GM04504 (cell line): ENCODE results near the gene STOML2.
"Not testable (repeated sequence)": the region's sequence is repeated elsewhere in the genome, so short reads cannot be mapped to it uniquely, and the experiment has no call there.

ENCODE experiments used
- DNase-seq: peaks from one replicate; pipeline ENCODE4 v3.0.0-alpha.2; 2012; ENCODE audit warnings: low read depth

The STOML2 gene, protein sequence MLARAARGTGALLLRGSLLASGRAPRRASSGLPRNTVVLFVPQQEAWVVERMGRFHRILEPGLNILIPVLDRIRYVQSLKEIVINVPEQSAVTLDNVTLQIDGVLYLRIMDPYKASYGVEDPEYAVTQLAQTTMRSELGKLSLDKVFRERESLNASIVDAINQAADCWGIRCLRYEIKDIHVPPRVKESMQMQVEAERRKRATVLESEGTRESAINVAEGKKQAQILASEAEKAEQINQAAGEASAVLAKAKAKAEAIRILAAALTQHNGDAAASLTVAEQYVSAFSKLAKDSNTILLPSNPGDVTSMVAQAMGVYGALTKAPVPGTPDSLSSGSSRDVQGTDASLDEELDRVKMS

DNA sequence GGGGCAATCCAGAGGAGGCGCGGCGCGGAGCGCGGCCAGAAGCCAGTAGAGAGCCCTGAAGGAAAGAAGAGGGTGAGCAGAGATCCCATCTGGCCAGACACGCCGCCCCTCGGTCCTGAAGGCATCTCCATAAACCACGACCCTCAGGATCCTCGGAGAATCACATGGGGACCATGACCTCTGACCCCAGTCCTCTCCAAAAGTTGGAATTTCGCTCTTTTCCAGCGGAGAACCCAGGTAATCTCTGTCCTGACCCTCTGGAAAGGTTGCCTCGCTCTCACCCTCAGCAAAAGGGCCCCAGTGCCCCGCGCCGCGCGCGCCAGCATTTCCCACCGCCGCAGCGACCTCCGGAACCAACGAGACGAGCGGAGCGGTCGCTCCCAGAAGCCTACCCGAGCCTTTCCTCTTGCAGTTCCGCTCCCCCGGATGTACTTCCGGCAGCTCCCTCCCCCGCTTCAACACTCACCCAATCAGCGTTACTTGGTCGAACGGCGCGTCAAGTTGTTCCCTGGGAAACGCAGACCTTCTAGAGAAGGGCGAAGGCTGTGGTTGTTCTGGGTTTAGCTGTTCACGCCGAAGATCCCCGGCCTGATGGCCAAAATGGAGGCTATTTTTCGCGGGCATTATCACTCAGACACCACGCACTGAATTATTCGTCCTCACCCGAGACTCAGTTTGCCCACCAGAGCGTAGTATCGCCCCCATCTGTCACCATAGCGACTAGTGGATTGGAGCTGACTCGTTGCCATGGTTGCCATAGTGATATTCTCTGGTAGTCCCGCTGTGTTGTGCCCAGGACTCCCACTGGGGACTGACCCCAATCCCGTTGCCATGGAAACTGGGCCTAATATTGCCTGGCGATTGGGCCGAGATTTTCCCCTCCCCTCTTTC lies at the start of gene STOML2:
Gene STOML2 (minus strand): TSS at position 363 of the 891 bp plus-strand sequence. CDS start 37 bp downstream, at position 326.
- peak; percentile 92 for DNase-seq

DNA sequence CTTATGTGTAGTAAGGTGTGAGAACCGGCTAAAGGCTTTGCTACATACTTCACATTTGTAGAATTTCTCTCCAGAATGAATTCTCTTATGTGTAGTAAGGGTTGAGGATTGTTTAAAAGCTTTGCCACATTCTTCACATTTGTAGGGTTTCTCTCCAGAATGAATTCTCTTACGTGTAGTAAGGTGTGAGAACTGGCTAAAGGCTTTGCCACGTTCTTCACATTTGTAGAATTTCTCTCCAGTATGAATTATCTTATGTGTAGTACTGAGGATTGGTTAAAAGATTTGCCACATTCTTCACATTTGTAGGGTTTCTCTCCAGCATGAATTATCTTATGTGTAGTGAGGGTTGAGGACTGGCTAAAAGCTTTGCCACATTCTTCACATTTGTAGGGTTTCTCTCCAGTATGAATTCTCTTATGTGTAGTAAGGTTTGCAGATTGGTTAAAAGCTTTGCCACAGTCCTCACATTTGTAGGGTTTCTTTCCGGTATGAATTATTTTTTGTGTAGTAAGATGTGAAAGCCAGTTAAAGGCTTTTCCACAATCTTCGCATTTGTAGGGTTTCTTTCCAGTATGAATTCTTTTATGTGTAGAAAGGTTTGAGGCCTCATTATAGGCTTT lies 45.1 kb upstream of the STOML2 start:
- not testable (repeated sequence) for DNase-seq

DNA sequence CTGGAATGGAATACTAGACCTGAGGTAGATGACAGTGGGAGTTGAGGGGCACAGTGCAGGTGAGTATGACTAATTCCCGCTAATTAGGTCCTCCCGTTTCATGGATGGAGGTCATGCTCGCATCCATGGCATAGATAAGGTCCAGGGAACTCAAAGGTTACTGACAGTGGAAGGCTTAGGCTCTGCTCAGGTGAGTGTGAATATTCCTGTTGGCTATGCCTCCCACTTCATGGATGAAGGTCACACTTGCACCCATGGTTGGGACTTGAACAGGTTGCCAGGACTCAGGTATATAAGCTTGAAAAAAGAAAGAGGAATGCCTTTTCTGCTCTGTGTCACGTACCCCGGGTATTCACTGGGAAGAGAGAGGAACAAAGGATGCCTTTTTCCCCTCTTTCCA lies 39.1 kb upstream of the STOML2 start:
- DNase-seq = no peak

DNA sequence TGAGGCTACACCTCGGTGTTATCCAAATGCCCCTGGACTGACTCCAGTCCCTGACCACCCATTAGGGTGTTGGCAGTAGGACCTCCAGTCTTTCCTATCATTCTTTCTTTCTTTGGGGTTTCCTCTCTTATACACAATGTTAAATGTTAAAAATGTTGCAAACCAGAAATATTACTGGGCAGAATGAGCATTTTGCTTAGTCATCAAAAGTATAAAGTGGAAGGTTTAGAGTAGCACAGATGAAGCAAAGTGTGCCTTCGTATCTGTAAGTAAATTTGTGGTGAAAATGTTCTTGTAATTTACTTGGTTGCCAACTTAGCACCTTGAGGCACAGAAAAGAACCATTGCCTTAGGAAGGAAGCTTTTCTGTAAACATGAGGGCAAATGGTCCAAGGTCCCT lies 37.2 kb upstream of the STOML2 start:
- DNase-seq = no peak

DNA sequence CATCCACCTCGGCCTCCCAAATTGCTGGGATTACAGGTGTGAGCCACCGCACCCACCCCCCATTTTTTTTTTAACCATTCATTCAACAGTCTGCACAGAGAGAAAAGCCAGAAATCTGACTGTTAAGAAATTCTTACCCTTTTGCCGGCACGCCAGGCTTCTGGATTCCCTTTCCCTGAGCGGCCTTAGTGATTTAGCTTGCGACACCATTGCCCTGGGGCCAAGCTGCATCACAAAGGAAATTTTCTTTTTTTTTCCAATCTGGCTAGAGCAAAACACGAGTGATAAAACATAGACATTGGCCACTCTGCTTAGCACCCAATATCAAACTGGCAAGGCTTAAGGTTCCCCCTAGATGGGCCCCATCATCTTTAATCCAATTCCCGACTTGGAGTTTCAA lies 33.9 kb upstream of the STOML2 start:
- DNase-seq = no peak

DNA sequence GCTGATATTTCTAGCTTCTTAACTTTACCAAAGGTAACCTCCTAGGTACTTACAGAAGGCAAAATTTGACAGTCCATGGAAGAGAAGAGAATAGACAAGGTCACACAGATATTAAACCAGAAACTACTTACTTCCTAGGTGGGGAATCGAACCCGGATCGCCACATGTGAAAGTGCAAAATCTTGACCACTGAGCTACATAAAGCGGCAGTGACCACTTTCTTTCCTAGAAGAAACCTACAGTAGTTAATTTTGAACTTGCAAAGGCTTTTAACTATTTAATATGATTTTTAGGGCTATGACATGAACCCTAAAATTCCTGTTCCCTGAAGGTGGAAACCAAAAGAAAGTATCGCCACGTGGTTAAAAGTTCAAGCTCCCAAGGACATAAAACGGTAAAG lies 33.1 kb upstream of the STOML2 start:
- DNase-seq = no peak

DNA sequence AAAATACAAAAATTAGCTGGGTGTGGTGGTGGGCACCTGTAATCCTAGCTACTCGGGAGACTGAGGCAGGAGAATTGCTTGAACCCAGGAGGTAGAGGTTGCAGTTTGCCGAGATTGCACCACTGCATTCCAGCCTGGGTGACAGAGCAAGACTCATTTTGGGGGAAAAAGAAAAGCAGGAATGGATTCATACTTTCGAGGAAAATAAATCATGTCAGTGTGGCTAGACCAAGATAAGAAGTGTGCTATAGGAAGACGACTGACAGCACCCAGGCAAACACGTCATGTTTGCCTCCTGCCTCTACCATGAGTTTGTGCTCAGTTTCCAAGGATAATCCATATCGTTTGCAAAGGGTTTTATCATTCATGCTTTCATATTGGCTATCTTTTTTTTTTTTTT lies 32.0 kb upstream of the STOML2 start:
- DNase-seq = no peak

DNA sequence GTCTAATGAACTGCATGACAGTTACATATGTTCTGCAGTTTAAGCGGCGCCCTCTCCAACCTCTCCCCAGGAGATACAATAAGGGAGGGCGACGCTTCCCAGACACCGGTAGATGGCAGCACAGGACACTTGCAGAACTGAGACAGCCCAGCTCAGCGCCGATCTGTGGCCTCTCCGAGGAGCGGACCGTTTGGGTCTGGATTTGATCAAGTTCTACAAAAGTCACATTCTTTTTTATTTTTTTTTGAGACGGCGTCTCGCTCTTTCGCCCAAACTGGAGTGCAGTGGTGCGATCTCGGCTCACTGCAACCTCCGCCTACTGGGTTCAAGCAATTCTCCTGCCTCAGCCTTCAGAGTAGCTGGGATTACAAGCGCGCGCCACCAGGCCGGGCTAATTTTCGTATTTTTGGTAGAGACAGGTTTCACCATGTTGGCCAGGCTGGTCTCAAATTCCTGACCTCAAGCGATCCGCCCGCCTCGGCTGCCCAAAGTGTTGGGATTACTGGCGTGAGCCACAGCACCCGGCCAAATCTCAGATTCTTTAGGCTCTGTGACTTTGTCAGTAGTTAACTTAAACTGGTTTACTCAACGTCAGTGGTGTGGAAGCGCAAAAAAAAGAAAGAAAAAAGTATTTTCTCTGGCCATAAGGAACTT lies 14.1 kb upstream of the STOML2 start:
- peak; percentile 87 for DNase-seq

DNA sequence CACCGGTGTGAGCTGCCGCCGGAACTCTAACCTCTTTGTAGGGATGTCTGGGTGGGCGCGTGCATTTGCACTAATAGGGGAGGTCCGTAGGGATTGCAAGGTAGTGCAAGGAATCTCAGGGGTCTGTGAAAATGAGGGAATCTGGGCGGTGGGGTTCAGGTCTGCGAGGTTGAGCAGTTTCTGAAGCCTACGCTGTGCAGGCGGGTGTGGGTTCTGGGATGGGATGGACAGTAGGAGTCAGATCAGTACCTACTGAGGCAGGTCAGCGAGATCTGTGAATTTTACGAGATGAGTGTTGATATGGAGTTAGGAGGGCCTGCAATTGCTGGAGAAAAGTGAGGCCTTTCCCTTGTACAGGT lies 13.6 kb upstream of the STOML2 start:
- no peak for DNase-seq

DNA sequence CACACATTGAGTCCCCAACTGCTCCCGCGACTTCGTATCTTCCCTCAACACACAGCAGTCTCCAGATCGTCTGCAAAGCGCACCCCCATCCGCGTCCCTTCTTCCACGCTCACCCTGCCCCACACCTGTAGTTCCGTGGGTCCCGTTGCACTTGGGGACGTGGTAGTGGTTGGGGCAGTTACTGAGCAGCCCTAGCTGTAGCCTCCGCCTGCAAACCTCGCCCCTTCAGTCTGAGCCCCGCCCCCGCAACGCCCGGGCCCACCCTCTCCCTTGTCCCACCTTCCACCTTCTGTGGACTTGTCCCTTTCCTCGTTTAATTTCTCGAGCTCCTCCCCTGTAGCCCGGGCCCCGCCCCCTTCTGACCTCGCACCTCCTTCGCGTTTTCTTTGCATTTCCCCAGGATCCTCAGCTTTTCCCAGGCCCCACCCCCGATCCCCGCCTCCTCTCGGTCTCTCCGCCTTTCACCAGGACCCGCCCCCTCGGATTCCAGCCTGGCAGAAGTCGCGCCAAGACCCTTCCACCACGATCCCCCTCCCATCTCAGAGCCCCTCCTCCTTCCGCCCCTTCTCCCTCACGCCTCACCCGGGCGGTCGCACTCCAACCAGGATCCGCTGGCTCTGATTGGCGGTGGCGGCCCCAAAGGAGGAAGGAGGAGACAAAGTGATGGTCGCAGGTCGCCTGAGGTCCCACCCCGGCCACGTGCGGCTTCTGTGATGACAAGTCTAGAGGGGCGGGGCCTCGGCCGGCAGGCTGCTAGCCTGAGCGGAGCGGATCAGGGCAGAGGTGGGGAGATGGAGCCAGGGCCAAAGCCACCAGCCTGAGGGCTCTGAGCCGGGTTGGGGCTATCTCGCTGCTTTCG lies 13.0 kb upstream of the STOML2 start, which contains the start of gene ATOSB:
Gene ATOSB (minus strand): TSS at position 183 of the 859 bp plus-strand sequence. CDS start 7,588 bp downstream, outside the sequence.
- peak; percentile 95 for DNase-seq

DNA sequence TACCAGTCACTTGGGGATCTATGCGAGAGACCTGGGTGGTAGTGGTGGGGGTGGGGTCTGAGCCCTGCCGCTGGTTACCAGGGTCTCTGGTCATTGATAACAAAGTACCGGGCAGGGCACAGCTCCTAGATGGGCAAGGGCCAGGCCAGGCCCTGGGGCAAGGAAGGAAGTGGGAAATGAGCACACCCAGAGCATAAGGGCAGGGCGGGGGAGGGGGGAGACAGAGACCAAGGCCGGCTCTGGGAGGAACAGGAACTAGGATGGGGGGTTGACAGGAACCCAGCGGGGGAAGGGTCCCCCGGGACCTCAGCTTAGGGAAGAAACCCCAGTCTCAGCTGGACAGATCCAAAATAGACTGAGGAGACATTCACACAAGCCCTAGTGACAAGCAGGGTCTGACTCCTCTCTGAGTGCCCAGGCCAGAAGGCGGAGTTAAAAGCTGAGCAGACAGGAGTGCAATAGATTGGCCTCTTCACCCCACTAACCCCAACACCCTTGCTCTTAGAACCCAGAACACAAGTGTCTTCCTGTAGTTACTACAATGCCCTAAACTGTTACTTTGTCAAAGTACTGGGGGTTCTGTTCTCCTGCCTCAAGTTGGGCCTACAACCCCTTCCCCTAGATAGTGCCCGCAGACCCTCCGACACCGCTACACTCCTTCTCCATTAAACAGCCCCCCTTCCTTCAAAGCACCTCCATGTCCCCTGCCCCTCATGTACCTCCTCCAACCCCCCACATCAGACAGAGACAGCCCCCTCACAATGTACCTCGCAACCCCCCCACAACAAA lies 12.1 kb upstream of the STOML2 start:
- DNase-seq = peak; percentile 24

DNA sequence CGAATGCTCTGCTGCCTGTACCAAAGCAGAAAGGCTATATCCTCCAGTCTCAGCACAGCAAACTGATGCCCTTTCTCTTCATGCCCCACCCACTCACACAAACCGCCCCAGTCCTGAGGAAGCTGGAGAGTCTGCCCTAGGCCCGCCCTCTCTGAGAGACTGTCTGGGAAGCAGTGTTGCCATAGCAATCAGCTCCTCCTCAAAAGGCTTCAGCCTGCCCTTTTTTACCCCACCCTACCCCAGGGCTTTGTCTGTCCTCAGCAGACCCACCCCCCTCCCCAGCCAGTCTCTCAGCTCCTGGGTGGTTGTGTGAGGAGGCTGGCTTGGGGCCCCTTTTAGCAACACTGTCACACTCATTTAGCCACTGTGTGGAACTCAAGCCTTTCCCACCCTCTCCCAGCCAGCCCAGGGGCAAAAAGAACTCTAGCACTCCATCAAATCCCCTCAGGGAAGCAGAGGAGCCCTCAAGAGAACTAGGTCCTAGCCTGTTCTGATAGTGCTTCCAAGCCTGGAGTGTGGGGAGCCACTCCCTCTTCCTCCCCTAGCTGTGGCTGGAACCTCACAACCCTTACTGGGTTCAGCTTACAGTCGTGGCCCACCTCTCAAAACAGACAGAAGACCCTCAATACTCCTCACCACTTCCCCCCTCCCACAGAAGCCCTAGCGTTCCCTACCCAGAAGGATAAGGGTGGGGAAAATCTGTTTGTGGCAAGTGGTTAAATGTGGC lies 11.3 kb upstream of the STOML2 start:
- peak; percentile 94 for DNase-seq

DNA sequence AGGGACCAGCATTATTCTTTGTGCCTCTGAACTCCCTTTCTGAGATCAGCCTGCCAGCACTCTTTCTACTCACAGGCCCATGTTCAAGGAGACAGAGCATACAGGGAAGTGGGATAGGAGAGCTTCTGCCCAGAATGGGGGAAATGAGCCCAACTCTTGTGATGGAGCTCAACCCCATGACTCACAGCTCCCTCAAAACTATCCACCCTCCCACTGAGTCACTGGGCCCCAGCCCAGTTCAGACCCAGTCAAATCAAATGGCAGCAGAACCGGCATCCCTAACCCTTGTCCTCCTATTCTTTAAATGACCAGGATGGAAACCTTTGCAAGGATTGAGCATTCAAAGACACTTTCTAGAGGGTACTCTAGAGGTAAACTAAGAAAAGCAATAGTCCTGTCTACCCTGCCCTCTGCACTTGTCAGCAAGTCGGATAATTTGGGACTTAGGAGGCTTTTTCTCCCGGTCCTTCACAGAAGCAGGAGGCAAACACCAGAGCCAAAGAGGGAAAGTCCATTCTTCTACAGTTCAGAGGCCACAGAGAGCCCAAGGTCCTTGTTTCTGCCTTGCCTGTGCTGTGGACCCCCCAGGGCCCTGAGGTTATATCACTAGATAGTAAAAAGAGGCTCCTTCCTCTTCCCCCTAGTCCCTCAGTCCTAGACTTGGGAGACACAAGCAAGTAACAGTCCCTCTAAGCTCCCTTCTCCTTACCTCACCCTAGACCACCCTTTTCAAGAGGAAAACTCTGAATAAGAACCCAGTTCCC lies 9.5 kb upstream of the STOML2 start:
- DNase-seq = peak; percentile 64

DNA sequence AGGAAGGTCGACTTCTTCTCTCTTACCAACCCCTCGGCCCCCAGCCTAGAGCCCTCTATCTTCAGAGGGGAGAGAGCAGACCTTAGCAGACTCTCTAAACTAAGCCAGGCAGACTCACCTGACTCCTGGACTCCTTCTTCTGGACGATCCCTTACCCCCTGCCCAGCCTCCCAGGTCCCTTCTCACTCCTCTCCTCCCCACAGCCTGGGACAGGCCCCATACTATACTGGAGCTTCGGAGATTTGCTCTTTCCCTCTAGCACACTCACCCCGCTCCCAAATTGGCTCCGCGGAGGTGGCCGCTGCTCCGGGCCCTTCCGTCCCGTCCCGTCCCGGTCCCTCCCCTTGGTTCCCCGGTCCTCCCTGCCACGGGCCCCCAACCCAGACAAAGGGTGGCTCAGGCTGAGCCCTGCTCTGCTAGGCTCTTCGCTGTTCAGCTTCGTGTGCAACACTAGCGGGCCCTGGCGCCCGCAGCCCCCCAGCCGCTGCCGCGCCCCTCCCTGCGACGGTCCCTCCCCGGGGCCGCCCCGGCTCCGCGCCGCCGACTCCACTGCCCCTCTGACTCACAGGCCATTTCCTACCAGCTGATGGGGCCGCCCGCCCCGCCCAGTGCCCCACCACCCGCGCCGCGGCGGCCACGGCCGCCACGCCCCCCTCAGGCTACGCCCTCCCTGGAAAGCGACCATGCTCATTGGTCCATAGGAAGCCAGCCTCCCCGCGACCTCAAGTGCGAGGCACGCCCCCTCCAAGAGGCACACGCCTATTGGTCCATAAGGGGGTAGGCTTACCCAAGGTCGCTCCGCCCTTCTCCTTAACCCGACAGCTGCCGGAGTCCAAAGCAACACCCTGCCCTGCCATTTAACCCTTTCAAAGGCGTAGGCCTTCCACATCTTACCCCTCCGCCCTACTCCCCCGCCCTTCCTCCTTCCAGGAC lies 8.3 kb upstream of the STOML2 start:
- DNase-seq = peak; percentile 98

DNA sequence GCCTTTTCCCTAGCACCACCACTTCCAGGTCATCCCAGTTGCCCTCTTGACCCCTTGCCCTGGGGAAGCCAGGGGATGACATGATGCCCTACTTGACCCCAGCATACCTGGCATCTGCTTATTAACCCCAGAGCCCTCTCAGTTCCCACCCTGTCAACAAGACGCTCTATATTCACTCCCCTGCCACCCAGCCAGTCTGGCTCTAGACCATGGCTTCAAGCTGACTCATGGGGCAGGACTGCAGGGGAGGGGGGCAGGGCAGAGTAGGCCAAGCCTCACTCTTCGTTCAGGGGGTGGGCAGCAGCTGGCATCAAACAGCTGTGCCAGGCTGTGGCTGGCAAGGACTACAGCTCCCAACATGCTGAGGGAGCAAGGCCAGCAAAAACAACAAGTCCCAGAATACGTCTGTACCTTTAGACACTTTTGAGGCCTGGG lies 7.4 kb upstream of the STOML2 start:
- peak; percentile 15 for DNase-seq

DNA sequence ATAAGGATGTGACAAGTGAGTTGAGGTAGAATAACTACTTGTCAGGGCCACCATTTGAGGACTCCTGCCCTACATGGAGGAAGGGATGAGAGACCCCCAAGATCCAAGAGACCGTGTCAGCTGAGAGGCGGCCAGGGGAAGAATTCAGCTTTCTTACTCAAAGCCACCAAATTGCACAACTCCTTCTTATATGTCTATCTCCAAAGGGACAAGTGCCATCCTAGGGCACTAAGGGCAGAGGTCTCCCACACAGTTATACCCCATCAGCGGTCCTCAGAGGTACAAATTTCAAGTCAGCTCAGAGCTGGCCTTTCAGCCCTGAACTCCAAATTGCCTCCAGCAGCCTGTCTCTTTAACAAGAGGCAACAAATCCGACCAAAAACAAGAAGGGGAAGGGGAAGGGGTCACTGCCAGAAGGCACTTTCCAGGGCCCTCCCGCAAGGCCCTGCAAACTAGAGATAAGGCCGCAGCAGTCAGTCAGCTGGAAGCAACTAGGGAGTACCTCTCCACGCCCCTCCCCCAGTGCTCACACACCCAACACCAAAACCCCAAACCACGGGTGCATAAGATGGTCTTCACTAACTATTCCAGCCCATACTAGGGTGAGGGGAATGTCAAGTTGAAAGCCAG lies 6.1 kb upstream of the STOML2 start:
- no peak for DNase-seq

DNA sequence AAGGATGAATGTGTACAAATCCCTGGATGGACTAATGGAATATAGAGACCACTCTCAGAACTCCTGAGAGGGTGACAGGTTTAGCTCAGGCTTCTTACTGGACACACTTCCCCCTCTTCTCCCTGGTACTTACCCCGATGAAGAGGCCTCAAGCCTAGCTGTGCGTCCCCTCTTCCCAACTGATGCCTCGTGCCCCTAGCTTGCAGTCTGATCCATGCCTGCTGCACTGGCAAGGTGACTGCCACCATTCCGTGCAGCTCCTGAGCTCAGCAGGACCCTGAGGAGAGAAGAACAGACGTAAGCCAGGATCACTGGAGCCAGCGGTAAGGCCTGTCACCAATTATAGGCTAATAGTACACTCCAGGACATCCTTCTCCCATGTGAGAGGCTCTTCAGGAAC lies 5.5 kb upstream of the STOML2 start:
- no peak for DNase-seq
